Measurements from ENCODE around the gene PCDH1.

The PCDH1 gene

GRCh38 chr5:141840826-141841360, 37.3 kb downstream of the PCDH1 start:
- Histone ChIP-seq H3K27ac (peak overlapping the region; percentile 92), H3K27me3 (no peaks in the 10 kb centered on the region), H3K9ac (peak overlapping the region; percentile 66), H3K4me2 (peak overlapping the region; percentile 96), H3K4me1 (peaks cover 94% of the 10 kb centered on the region), H3K9me3 (no peaks in the 10 kb centered on the region), H4K20me1 (no peaks in the 10 kb centered on the region), H3K4me3 (no peak overlapping the region; the same call in 1 of the 2 replicates), H3K36me3 (no peaks in the 10 kb centered on the region)
- no peak for TF ChIP-seq Cebpa-rat (IDR thresholded peaks at IDR 0.05)

- peaks cover 96% of the 10 kb centered on the region for H3K4me1 ChIP-seq
- H3K4me3 ChIP-seq: peak overlapping the region; percentile 58; the same call in 1 of the 2 replicates
- TF ChIP-seq Cebpa-rat (IDR thresholded peaks at IDR 0.05): no peak
- no peaks in the 10 kb centered on the region for H3K9me3 ChIP-seq
- H4K20me1 ChIP-seq: no peaks in the 10 kb centered on the region
- peak overlapping the region; percentile 92 for H3K27ac ChIP-seq
- H3K27me3 ChIP-seq: no peaks in the 10 kb centered on the region
- no peaks in the 10 kb centered on the region for H3K36me3 ChIP-seq
- H3K9ac ChIP-seq: peak overlapping the region; percentile 66
- H3K4me2 ChIP-seq: peak overlapping the region; percentile 96
Observed at GRCh38 chr5:141840280-141840812, 37.9 kb downstream of the PCDH1 start.

- H3K36me3 ChIP-seq: no peaks in the 10 kb centered on the region
- peak overlapping the region; percentile 92 for H3K27ac ChIP-seq
- no peaks in the 10 kb centered on the region for H3K9me3 ChIP-seq
- TF ChIP-seq Cebpa-rat (IDR thresholded peaks at IDR 0.05): no peak
- peaks cover 96% of the 10 kb centered on the region for H3K4me1 ChIP-seq
- no peaks in the 10 kb centered on the region for H3K27me3 ChIP-seq
- H3K4me2 ChIP-seq: peak overlapping the region; percentile 96
- peak overlapping the region; percentile 85 for H3K9ac ChIP-seq
- no peaks in the 10 kb centered on the region for H4K20me1 ChIP-seq
- H3K4me3 ChIP-seq: peak overlapping the region; percentile 58
Observed at GRCh38 chr5:141839015-141839513, 39.1 kb downstream of the PCDH1 start.

- no peak for TF ChIP-seq Cebpa-rat (IDR thresholded peaks at IDR 0.05)
- H3K27ac ChIP-seq: peak overlapping the region; percentile 92
- peak overlapping the region; percentile 85 for H3K9ac ChIP-seq
- peaks cover 96% of the 10 kb centered on the region for H3K4me1 ChIP-seq
- peak overlapping the region; percentile 58; the same call in 1 of the 2 replicates for H3K4me3 ChIP-seq
- H4K20me1 ChIP-seq: no peaks in the 10 kb centered on the region
- H3K9me3 ChIP-seq: no peaks in the 10 kb centered on the region
- H3K27me3 ChIP-seq: no peaks in the 10 kb centered on the region
- H3K4me2 ChIP-seq: peak overlapping the region; percentile 96
- no peaks in the 10 kb centered on the region for H3K36me3 ChIP-seq
Observed at GRCh38 chr5:141838326-141839014, 39.7 kb downstream of the PCDH1 start.

GRCh38 chr5:141835928-141836670, 42.1 kb downstream of the PCDH1 start:
- Histone ChIP-seq H3K27ac (peak overlapping the region; percentile 92), H4K20me1 (no peaks in the 10 kb centered on the region), H3K4me2 (peak overlapping the region; percentile 96), H3K9me3 (no peaks in the 10 kb centered on the region), H3K27me3 (no peaks in the 10 kb centered on the region), H3K4me3 (peak overlapping the region; percentile 56), H3K9ac (peak overlapping the region; percentile 76), H3K36me3 (no peaks in the 10 kb centered on the region), H3K4me1 (peaks cover 88% of the 10 kb centered on the region)
- no peak for TF ChIP-seq Cebpa-rat (IDR thresholded peaks at IDR 0.05)

- Histone ChIP-seq H3K36me3 (no peaks in the 10 kb centered on the region), H3K9me3 (no peaks in the 10 kb centered on the region), H3K27ac (peak overlapping the region; percentile 92), H3K4me2 (peak overlapping the region; percentile 96), H4K20me1 (no peaks in the 10 kb centered on the region), H3K4me1 (peaks cover 81% of the 10 kb centered on the region), H3K9ac (no peak overlapping the region), H3K4me3 (no peak overlapping the region), H3K27me3 (no peaks in the 10 kb centered on the region)
- no peak for TF ChIP-seq Cebpa-rat (IDR thresholded peaks at IDR 0.05)
Observed at GRCh38 chr5:141834331-141834730, 43.9 kb downstream of the PCDH1 start.

- no peak for TF ChIP-seq Cebpa-rat (IDR thresholded peaks at IDR 0.05)
- H3K27me3 ChIP-seq: no peaks in the 10 kb centered on the region
- no peak overlapping the region for H3K27ac ChIP-seq
- no peak overlapping the region for H3K4me3 ChIP-seq
- H3K9me3 ChIP-seq: no peaks in the 10 kb centered on the region
- H3K36me3 ChIP-seq: no peaks in the 10 kb centered on the region
- no peak overlapping the region for H3K9ac ChIP-seq
- H4K20me1 ChIP-seq: no peaks in the 10 kb centered on the region
- peaks cover 64% of the 10 kb centered on the region for H3K4me1 ChIP-seq
- no peak overlapping the region for H3K4me2 ChIP-seq
Observed at GRCh38 chr5:141832131-141832530, 46.1 kb downstream of the PCDH1 start.

- Histone ChIP-seq H3K27ac (no peak overlapping the region), H3K4me2 (no peak overlapping the region), H3K9me3 (no peaks in the 10 kb centered on the region), H3K9ac (no peak overlapping the region), H3K4me3 (no peak overlapping the region), H3K36me3 (no peaks in the 10 kb centered on the region), H3K27me3 (no peaks in the 10 kb centered on the region), H3K4me1 (peaks cover 26% of the 10 kb centered on the region), H4K20me1 (no peaks in the 10 kb centered on the region)
- no peak for TF ChIP-seq Cebpa-rat (IDR thresholded peaks at IDR 0.05)
Observed at GRCh38 chr5:141828162-141828561, 50.0 kb downstream of the PCDH1 start.

- Histone ChIP-seq H3K9me3 (no peaks in the 10 kb centered on the region), H3K9ac (no peak overlapping the region), H3K4me2 (no peak overlapping the region), H3K36me3 (no peaks in the 10 kb centered on the region), H3K27me3 (no peaks in the 10 kb centered on the region), H4K20me1 (no peaks in the 10 kb centered on the region), H3K27ac (no peak overlapping the region), H3K4me3 (no peak overlapping the region), H3K4me1 (peaks cover 25% of the 10 kb centered on the region)
- TF ChIP-seq Cebpa-rat (IDR thresholded peaks at IDR 0.05): no peak
Observed at GRCh38 chr5:141826674-141827073, 51.5 kb downstream of the PCDH1 start.
